ENCODE data around the gene CUX1.
"Not testable (repeated sequence)": the region's sequence is repeated elsewhere in the genome, so short reads cannot be mapped to it uniquely, and the experiment has no call there.

Gene CUX1

GRCh38 chr7:102155821-102156441 lies 338.5 kb downstream of the CUX1 start:
- DNase-seq (ENCODE audit: extremely low read depth in 1 of 2, low read depth in 1 of 2): no peak

- DNase-seq (ENCODE audit: extremely low read depth in 1 of 2, low read depth in 1 of 2): no peak
These were observed 339.4 kb downstream of the CUX1 start for GRCh38 chr7:102156867-102157266.

GRCh38 chr7:102165136-102165535 lies 347.7 kb downstream of the CUX1 start:
- no peak for DNase-seq (ENCODE audit: extremely low read depth in 1 of 2, low read depth in 1 of 2)

GRCh38 chr7:102167254-102167653 lies 349.8 kb downstream of the CUX1 start:
- no peak for DNase-seq (ENCODE audit: extremely low read depth in 1 of 2, low read depth in 1 of 2)

DNA sequence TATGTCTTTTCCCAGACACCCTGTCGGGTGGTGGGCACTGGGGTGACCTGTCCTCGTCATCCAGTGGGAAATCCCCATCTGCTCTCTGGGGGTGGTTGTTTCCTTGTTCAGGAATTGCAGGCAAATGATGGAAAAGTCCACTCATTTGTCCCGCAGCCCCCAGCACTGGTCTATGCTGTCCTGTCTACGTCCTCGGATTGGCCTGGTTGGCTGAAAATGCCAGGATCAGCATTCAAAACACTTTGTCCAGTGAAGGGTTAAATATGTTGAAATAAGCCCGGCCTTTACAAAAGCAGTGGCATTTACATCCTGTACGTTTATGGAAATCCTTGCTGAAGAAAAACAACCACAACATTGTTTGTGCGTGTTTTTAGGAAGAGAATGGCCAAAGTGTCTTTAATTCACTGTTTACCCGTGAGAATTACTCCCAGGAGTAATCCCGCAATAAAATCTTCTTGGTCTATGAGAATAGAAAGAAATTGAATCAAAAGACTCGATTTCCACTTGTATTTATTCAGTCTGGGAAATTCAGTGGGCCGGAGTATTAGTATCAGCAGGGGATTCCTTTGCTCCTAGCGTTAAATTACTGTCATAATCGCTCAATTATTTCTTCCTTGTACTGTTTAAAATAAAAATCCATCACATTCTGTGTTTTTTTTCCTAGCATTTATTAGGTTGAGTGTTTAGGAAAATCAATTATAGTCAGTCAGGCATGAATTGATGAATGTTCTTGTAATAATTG lies 352.4 kb downstream of the CUX1 start:
- DNase-seq (ENCODE audit: extremely low read depth in 1 of 2, low read depth in 1 of 2): no peak

- DNase-seq (ENCODE audit: extremely low read depth in 1 of 2, low read depth in 1 of 2): no peak
These were observed 353.1 kb downstream of the CUX1 start for GRCh38 chr7:102170393-102170970.

GRCh38 chr7:102173669-102174068 lies 356.2 kb downstream of the CUX1 start:
- no peak for DNase-seq (ENCODE audit: extremely low read depth in 1 of 2, low read depth in 1 of 2)

GRCh38 chr7:102175423-102176170 lies 358.2 kb downstream of the CUX1 start:
- DNase-seq (ENCODE audit: extremely low read depth in 1 of 2, low read depth in 1 of 2): no peak

DNA sequence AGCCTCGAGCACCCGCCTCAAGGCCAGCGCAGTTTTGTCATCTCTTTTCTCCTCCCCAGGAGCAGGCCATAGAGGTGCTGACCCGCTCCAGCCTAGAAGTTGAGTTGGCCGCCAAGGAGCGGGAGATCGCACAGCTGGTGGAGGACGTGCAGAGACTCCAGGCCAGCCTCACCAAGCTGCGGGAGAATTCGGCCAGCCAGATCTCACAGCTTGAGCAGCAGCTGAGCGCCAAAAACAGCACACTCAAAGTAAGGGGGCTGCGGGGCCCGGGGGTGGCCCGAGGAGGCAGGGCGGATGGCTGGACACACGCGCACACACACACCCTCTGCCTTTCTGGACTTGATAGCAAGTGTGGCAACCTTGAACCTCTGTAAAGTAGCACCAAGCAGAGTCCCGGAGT lies 361.0 kb downstream of the CUX1 start:
- DNase-seq (ENCODE audit: extremely low read depth in 1 of 2, low read depth in 1 of 2): no peak

DNA sequence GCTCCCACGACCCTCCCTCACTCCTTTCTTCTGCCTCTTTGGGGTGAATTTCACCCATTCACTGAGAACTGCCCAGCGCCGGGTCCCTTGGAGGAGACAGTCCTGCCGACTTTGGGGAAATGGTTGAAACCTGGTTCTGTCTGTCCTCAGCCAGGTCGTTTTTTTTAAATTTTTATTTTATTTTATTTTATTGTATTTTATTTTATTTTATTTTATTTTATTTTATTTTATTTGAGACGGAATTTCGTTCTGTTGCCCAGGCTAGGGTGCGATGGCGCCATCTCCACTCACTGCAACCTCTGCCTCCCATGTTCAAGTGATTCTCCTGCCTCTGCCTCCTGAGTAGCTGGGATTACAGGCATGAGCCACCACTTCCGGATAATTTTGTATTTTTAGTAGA lies 363.3 kb downstream of the CUX1 start:
- DNase-seq (ENCODE audit: extremely low read depth in 1 of 2, low read depth in 1 of 2): no peak

DNA sequence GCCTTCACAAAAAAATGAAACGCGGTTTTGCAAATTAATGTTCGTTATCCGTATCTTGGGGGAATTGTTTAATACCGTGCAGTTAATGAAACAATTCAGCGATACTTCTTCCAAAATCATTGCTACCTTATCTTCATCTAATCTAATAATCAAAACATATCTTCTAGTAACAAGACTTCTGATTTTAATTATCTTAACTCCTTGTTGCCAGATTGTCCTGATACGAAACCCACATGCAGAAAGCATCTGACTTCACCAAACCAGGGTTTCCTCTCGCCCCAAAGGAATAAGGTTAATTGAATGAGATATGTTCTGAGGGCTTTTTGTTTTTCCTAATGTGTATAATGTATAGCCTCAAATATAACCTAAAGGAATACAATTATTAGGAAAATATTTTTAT lies 364.1 kb downstream of the CUX1 start:
- no peak for DNase-seq (ENCODE audit: extremely low read depth in 1 of 2, low read depth in 1 of 2)

GRCh38 chr7:102182016-102182415 lies 364.6 kb downstream of the CUX1 start:
- DNase-seq (ENCODE audit: extremely low read depth in 1 of 2, low read depth in 1 of 2): no peak

GRCh38 chr7:102183848-102184247 lies 366.4 kb downstream of the CUX1 start:
- not testable (repeated sequence) for DNase-seq (ENCODE audit: extremely low read depth in 1 of 2, low read depth in 1 of 2)

DNA sequence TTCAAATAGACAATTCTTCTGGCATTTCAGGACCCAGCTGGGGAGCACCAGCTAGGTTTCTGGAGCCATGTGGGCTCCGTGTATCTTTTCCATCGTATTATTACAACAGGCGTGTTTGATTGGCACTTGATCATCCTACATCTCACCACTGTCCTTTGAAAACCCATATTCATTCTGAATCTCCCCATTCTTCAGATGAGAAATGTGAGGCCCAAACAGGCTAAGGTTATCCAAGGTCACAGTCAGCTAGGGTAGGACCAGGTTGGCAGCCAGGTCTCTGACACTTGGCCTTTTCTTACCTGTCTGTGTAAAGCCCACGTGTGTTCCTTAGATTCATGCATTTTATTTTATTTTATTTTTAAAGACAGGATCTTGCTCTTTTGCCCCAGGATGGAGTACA lies 366.9 kb downstream of the CUX1 start:
- DNase-seq (ENCODE audit: extremely low read depth in 1 of 2, low read depth in 1 of 2): no peak

- DNase-seq (ENCODE audit: extremely low read depth in 1 of 2, low read depth in 1 of 2): no peak
These were observed 368.4 kb downstream of the CUX1 start for GRCh38 chr7:102185796-102186195.

DNA sequence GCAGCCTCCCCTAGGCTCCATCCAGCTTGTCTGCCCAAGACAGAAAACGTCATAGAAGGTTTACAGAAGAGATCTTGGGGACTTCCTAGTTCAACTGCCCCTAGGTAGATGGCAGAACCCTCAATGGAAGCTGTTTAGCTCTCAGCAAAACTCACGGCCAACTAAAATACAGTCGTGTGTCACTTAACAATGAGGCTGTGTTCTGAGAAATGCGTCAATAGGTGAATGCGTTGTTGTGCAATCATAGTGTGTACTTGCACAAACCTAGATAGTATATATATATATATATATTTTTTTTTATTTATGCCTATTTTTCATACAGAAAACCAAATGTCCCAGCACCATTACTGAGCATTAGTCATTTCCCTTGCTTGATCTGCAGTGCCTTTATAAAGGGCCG lies 368.9 kb downstream of the CUX1 start:
- no peak for DNase-seq (ENCODE audit: extremely low read depth in 1 of 2, low read depth in 1 of 2)

DNA sequence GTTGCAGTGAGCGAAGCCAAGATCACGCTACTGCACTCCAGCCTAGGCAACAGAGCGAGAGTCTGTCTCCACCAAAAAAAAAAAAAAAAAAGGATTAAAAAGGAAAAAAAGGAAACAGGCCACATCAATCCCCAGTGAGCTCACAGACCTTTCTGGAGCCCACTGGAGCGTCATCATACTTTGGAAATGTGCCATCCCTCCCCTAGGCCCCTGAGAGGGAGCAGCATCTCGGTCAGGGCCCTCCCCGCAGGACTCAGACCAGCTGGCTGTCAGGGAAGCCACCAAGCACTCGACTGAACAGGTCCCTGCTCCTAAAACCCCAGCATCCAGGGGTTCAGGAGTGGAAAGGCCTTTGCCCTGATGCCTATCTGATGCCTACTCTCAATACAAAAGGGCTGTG lies 371.3 kb downstream of the CUX1 start:
- no peak for DNase-seq (ENCODE audit: extremely low read depth in 1 of 2, low read depth in 1 of 2)

GRCh38 chr7:102189756-102190155 lies 372.3 kb downstream of the CUX1 start:
- no peak for DNase-seq (ENCODE audit: extremely low read depth in 1 of 2, low read depth in 1 of 2)

DNA sequence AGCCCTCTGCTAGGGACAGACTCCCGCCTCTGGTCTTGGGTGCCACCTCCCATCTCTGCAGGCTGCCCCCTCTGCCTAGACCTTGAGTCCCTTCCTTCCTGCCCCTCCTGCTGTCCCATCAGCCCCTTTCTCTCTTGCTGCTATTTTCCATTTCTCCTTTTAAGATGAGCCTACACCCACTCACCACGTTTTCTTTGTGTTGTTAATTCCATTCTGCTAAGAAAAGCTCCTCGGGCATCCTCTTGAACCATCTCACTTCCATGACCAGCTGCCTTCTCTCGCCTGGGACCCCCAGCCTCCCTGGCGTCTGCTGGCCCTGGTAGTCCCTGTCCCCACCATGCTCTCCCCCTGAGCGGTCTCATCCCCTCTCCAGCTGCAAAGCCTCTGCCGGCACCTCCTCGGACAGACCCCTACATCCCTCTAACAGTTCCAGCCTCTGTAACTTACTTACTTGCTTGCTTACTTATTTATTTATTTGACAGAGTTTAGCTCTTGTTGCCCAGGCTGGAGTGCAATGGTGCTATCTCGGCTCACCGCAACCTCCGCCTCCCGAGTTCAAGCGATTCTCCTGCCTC lies 373.4 kb downstream of the CUX1 start:
- no peak for DNase-seq (ENCODE audit: extremely low read depth in 1 of 2, low read depth in 1 of 2)

GRCh38 chr7:102191556-102192379 lies 374.3 kb downstream of the CUX1 start:
- DNase-seq (ENCODE audit: extremely low read depth in 1 of 2, low read depth in 1 of 2): no peak

Data from stimulated activated CD8-positive, alpha-beta memory T cell treated with anti-CD3 and anti-CD28 coated beads, Interleukin-7, amount 100 ng/mL, for 48 hours (primary cell).